NCI-H524 treated with DMSO at 0.1 percent for 48 hours (cell line): ENCODE measurements around the gene CCDC197.

ENCODE experiments used
- DNase-seq: peaks from one replicate; lab custom pipeline; 2025; lab: John Stamatoyannopoulos, UW

CCDC197 gene

DNA sequence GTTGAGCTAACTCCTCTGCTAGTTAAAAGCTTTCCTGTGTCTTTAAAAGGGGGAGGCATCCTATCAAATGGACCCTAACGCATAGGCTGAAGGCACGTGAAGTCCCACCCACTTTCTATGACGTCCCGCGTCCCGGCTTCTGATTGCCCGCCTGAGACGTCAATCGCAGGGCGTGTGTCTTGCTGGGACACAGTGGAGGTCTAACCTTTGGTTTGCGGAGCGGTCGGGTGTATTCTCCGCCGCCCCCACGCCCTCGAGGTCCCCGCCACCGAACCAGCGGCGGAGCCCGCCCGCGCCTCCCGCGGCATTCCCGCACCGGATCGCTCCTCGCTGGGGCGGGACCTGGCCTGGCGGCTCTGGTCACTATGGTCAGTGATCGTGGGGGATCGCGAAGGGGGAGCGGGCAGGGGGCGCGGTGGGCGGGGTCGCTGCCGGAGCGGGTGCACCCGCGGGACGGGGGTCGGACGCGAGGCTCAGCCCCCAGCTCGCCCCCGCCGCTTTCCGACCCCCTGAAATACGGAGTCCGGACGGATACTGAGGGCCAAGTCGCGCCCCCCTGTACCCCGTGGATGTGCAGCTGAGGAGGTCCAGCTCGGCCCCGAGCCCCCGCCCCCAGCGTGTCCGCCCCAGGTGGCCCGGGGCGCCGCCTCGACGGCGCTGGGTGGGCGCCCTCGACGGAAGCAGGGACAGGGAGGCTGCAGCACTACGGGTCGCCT is 29.2 kb downstream of the CCDC197 start, which contains the start of gene OTUB2:
TSS of gene OTUB2 (plus strand) at position 168 of the 716 bp plus-strand sequence. CDS start at position 366, 198 bp downstream.
- peak; percentile 97 for DNase-seq

GRCh38 chr14:94026889-94027469 is 29.9 kb downstream of the CCDC197 start:
- no peak for DNase-seq

GRCh38 chr14:94027566-94028449 is 30.7 kb downstream of the CCDC197 start:
- DNase-seq = no peak

GRCh38 chr14:94028450-94028826 is 31.3 kb downstream of the CCDC197 start:
- no peak for DNase-seq

DNA sequence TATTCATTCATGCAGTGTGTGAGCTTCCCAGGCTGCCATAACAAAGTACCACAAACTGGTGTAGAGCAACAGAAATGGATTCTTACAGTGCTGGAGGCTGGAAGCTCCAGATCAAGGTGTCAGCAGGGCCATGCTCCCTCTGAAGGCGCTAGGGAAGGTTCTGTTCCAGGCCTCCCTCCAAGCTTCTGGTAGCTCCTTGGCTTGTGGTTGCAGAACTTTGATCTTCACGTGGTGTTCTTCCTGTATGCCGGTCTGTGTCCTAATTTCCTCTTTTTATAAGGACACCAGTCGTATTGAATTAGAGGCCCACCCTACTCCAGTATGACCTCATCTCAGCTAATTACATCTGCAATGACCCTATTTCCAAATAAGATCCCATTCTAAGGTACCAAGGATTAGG is 32.2 kb downstream of the CCDC197 start:
- no peak for DNase-seq

DNA sequence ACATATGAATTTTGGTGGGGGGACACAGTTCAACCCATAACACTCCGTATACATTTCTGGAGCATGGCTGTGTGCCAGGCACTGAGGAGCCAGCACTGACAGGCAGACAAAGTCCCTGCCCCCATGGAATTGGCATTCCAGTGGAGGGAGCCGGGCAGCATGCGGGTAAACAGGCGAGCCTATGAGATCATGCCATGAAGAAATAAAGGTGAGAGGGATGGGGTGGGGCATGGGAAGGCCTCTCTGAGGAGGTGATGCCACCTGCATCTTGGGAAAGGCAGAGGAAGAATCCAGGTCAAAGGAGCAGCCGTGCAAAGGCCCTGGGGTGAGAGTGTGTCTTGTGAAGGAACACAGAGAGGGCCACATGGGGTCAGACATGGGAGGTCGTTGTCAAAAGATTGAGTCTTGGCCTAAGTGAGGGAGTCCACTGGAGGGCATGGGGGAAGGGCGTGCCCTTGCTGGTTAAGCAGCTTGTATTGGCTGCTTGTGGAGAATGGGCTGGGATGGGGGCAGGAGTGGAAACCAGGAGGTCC is 32.6 kb downstream of the CCDC197 start:
- DNase-seq = no peak

DNA sequence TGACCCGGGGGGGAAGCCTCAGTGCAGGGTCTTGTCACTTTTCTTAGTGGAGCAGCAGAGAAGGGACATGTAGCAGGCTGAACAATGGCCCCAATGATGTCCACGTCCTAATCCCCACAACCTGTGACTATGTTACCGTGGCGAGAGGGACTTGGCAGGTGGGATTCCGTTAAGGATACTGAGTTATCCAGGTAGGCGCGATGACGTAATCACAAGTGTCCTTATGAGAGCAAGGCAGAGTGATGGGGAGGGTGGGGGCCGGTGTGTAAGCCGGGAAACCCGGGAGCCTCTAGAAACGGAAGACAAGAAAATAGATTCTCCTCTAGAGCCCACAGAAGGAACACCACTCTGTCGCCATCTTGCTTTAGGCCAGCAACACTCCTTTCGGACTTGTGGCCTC is 33.5 kb downstream of the CCDC197 start:
- DNase-seq = no peak

- no peak for DNase-seq
These were observed 34.2 kb downstream of the CCDC197 start for GRCh38 chr14:94031161-94031882.

DNA sequence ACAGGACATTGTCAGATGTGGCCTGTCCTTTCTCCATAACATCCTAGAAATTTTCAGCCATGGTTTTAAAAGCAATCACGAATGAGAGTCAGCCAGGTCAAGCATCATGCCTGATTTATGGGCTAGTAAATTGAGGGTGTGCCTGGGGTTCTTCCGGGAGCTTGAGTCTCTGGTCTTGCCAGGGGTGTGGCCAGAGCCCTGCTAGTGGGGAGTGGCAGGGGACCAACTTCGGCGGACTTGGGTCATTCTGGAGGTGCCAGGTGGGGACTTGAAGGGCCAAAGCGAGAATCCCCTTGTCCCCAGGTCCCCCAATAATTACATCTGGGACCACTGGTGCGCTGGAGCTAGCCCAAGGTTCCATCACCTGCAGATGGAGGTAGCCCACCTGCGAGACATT is 34.8 kb downstream of the CCDC197 start:
- no peak for DNase-seq

- DNase-seq = no peak
These were observed 37.8 kb downstream of the CCDC197 start for GRCh38 chr14:94034886-94035285.

- DNase-seq = no peak
These were observed 39.4 kb downstream of the CCDC197 start for GRCh38 chr14:94036313-94037167.

DNA sequence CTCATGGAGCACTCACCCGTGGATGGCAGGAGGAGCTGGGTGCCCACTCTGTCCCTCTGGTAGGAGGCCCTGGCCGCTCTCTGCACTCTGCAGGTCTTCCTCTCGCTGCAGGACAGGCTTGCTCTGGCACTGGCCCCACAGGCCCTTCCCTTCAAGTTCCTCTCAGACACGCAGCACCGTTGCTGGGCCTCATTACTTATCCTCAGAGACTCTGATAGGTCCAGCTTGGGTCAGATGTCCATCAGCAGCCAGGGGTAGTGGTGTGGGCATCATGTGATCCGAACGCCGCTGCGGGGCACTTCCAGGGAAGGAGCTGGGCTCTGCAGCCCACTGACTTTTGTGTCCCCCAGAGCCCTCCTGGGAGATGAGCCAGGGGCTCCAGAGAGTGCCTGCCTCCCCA is 40.9 kb downstream of the CCDC197 start:
- DNase-seq = no peak

DNA sequence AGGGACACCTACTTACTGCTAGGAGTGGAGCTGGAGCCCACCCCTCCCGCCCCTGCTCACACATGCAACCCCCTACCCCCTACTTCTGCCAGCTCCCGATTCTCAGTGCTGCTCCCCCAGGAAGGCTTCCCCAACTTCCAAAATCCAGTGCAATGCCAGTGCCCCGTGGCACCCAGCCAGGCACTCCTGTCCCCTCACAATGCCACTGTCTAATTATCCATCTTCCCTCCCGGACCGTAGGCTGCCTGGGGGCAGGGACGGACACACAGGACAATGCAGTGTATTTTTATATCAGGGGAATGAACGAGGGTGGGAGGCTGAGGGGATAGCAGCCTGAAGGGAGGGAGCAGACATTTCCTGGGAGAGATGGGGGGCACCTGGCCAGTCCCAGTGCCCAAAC is 41.4 kb downstream of the CCDC197 start:
- DNase-seq = no peak

- DNase-seq = no peak
These were observed 42.0 kb downstream of the CCDC197 start for GRCh38 chr14:94038921-94039629.

- no peak for DNase-seq
These were observed 43.1 kb downstream of the CCDC197 start for GRCh38 chr14:94040247-94040646.

GRCh38 chr14:94040796-94041195 is 43.7 kb downstream of the CCDC197 start:
- no peak for DNase-seq

DNA sequence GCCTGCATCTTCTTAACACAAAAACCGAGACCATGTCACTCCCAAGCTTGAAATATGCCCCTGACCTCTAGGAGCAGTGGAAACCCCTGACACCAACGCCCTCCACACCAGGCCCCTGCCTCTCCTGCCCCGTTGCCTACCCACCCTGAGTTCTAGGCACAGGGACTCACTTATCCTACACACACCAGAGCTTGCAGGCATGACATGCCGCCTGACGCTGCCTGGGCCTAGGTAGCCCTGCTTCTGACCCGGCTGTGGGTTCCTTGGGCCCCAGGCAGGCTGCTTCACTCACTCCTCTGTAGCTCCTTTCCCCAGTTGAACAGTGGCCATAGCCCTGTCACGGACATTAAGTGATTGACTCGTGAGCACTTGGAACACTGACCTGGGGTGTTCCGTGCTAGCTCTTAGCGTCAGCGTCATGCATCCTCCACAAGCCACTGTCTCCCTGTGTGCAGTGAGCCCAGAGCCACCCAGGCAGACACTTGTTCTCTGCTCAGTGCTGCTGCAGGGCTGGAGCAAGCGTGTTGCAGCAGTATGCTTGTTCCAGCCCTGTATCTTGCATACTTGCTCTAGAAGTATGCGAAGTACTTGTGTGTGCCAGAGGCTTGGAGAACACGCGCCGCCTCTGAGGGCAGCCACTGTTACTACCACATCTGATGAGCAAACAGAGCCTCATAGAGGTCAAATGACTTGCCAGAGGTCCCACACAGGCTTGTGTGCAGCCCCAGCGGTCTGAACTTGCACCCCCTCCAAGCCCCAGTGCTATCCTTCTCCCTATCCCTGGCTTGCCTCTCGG is 44.6 kb downstream of the CCDC197 start:
- no peak for DNase-seq

GRCh38 chr14:94042433-94043091 is 45.5 kb downstream of the CCDC197 start:
- DNase-seq = no peak
